HG03135 (cell line): Measurements from ENCODE around the gene MEF2D.

Experiments
- ATAC-seq: cut with Tn5 transposase; IDR thresholded peaks from one replicate; pipeline ENCODE4 v1.9.1; 2021; ENCODE audit warnings: mild to moderate bottlenecking, moderate library complexity; ENCODE audit not compliant: unreplicated experiment

MEF2D gene

DNA sequence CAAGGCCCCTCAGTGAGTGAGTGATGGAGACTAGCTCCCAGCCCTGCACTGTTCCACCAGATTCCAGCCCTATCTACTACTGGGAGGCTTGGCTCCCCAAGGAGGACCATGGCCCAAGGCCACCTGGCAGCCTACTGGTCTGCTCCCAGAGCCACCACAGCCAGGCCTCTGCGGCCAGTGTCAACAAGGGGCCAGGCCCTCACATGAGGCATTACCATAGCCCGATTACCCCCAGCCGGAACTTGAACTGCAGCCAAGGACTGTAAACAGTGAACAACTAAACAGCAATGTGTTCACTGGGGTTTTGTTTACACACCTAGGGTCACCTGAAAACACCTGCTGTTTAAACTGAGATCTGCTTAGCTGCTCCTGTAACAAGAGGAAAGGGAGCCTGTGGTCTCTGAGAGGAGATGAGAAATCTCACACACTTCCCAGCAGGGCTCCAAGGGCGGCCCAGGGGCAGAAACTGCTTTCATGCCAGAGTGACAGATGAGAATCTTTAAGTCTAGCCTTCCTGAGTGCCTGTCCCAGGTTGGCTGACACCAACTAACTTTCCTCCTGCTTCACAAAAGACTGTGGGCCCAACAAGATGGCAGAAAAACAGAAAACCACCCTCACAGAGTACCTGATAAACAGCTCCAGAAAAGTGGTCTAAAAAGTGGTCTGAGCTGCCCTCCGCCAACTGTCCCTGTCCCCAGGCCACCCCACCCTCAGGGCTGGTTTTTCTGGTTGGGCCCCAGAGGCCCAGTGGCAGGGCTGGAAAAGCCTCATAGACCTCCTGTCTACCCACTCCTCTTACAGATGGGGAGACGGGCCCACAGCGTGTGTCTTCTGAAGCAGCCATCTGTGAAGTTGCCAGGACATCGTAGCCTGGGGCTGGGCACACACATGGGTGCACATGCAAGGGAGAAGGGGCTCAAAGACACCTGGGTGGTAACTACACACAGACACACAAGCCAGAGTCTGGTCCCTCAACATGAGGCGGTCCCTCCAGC is 28.8 kb downstream of the MEF2D start:
- no peak for ATAC-seq

DNA sequence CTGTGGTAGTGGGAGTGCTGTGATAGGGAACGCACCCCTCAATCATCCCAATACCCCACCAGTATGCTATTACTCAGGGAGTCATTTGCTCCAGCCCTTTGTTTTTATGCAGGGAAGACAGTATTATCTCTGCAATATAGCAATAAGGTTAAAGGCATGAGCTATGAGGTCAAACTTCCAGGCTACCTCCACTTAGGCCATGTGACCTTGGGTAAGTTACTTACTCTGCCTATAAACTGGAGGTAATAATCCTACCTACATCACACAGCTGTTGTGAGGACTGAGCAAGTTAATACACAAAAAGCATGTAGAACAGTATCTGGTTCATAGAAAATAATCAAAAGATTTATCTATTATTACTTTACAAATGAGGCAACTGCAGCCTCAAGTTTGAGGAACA is 30.1 kb downstream of the MEF2D start:
- no peak for ATAC-seq

- no peak for ATAC-seq
Observed at GRCh38 chr1:156468693-156469345, 31.8 kb downstream of the MEF2D start.

DNA sequence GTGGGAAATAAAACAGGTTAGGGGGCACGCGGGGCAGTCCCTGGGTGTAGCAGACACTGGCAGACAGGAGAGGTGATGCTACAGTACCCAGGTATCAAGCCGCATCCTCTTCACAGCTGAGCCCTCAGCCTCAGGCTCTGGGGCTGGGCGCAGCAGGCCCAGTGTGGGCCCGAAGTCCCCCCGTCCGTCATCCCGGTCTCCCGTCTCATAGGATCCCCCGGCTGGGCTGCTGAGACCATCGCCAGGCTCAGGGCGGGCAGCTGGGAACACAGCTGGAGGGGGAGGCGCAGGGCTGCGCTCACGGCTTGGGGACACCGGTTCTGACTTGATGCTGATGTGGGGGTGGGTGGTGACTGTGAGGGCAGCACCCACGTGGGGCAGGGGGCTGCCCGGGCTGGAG is 32.7 kb downstream of the MEF2D start:
- no peak for ATAC-seq

DNA sequence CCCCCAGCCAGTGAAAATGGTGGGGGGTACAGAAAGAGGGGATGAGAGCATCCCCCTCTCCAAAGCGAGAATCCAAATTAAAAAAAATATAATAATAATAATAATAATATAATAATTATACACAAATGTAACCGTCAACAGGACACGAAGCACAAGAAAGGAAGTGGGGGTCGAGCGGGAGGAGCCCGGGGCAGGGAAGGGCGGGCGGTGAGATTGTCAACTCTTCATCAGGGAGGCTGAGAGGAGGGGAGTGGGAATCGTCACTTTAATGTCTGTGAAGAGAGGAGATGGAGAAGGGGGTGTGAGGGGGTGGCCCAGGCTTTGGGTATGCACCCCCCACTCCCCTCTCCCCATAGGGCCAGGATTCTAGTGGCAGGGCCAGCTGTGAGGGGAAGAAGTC is 33.2 kb downstream of the MEF2D start:
- ATAC-seq: no peak

DNA sequence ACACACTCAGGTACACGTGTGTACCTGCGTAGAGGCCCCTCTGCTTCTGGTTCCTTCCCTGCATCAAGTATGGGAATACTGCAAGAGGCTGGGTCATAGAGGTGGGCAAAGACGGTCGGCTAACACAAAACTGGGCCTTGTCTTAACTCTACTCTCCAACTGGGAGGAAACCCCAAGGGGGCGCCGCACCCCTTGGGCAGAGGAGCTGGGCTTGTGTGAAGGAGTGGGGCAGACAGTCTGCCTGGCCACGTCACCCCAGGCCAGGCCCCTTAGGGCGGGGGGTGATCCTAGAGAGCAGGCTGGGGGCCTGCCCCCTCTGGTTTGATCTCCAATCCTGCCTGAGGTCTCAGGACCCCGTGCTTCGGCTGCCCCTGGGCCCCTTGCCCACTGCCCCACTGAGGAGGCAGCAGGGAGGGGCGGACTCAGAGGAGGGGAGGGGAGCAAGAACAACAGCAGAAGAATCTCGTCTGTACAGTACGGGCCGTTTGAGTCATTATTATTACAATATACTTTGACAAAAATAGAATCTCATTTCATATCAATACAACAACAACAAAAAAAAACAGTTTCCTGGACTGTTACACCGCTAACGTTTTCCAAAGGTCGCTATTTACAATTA is 34.7 kb downstream of the MEF2D start:
- no peak for ATAC-seq

- ATAC-seq: no peak
Observed at GRCh38 chr1:156464825-156465452, 35.6 kb downstream of the MEF2D start.

DNA sequence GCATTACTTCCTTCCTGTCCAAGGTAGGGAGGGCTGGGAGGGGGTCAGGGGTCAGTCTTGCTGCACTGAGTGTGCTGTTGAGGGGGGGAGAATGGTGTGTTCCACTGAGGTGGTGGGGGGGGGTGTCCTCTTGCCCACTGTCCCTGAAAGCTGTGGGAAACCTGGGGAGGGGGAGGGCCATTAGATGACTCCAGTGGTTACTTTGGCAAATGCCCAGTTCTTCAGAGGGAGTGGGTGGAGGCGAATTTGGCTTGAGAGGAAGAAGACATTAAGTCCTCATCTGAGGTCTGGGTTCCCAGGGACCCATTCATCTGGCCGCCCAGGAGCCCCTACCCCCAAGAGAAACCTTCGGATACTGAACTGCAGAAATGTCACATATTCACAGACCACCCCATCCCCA is 36.2 kb downstream of the MEF2D start:
- ATAC-seq: no peak

- ATAC-seq: no peak
Observed at GRCh38 chr1:156463874-156464273, 36.7 kb downstream of the MEF2D start.

DNA sequence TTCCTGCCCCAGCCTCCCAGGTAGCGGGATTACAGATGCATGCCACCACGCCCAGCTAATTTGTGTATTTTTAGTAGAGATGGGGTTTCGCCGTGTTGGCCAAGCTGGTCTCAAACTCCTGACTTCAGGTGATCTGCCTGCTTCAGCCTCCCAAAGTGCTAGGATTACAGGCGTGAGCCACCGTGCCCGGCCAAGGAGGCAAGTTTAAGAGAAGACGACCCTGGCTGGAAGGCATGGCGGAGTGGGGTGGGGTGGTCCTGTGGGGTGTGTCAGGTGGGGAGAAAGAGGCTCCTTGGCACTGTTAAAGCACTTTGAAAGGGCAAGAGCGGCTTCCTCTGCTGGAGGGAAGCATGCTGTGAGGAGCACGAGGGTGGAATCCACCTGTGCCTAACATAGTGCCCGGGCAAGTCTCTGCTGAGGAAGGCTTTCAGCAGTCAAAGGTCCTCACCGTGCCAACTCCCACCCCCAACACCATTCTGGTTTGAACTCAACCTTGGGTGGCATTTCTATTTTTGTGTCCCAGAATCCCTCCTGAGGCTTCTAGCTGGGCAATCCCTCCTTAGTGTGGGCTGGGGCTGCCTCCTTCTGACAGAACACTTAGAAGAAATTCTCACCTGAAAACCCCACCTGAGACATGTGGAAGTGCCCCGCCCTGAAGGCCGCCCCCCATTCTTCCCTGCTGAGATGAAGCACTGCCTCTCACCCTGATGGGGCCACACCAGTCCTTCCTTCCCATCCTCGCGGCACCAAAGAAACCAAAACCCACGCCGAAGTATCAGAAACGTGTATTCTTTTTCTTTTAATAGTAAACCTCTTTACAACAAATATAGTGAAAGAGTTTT is 37.4 kb downstream of the MEF2D start:
- no peak for ATAC-seq

GRCh38 chr1:156461781-156462647 is 38.6 kb downstream of the MEF2D start:
- no peak for ATAC-seq

DNA sequence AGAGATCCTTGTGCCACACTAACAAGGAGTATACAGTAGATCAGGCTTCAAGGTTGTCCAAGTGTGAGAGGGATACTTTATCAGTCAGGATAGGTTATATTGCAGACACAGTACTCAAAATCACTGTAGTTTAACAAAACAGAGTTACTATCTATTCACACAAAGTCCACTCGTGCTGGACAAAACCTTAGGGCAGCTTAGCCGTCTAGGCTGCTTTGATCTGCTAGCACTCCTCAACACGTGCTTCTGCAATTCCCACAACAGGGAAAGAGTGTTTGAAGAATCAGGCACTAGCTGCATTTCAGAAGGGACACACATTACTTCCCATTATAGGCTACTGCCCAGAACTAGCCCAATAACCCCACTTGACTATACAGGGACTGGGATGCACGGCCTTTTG is 39.5 kb downstream of the MEF2D start:
- ATAC-seq: no peak

DNA sequence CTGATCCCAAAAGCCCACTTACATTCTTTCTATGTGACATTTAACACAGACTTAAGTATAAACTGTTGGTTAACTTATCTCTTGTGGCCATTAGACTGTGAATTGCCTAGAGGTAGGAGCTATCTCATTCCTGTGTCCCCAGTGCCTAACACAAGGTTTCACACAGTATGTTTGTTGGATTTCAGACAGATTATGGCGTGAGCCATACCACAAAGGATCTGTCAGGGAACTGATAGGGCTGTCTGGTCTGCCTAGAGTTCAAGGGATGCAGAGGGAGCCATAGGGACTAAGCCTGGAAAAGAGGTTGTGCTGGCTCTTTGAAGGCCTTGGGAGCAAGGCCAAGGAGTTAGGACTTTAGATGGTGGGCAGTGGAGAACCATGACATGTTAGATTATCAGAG is 40.0 kb downstream of the MEF2D start:
- ATAC-seq: no peak

DNA sequence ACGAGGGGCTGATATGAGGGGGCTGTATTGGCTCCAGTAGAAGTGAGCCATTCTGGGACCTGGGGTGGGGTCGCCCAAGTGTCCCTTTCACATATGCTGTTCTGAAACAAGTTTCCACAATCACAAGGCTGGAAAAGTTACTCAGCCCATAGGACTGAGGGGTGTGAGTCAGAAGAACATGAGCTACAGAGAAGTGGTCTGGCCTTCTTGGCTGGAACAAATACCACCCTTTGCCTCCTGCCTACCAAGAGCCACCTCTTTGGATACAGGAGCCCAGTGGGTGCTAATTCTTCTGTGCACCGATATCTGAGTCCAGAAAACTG is 42.4 kb downstream of the MEF2D start:
- ATAC-seq: no peak

- peak; percentile 69 for ATAC-seq
Observed at GRCh38 chr1:156456625-156457465, 43.7 kb downstream of the MEF2D start.

DNA sequence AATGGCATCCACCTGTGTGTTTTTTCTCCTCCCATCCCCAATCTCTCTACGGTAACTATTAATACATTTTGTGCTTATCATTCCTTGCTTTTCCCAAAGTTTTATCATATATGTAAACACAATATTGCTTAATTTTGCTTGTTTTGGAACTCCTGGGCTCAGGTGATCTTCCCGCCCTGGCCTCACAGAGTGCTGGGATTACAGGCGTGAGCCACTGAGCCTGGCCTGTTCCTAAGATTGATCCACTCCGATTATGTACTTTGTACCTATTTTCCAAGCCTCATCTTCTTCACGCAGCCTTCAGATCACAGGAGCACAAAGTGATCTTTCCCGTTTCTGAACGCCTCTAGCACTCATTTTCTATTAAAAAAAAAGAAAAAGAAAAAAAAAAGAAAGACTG is 45.2 kb downstream of the MEF2D start:
- ATAC-seq: no peak

DNA sequence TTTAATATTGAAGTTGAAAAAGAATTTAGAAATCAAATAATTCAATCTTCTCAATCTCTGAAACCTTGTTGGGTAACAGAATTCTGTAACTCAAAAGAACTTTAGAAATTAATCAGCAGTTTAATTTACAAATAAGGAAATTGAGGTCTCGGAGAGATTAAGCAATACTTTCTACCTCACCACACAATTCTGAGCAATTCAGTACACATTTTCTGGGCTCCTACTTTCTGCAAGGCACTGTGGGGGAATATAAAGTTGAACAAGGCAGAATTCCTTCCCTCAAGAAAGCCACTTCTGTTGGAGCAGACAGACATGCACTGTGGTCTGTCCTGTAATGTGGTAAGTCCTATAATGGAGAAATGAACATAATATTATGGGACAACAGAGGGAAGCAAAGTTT is 47.7 kb downstream of the MEF2D start:
- no peak for ATAC-seq

DNA sequence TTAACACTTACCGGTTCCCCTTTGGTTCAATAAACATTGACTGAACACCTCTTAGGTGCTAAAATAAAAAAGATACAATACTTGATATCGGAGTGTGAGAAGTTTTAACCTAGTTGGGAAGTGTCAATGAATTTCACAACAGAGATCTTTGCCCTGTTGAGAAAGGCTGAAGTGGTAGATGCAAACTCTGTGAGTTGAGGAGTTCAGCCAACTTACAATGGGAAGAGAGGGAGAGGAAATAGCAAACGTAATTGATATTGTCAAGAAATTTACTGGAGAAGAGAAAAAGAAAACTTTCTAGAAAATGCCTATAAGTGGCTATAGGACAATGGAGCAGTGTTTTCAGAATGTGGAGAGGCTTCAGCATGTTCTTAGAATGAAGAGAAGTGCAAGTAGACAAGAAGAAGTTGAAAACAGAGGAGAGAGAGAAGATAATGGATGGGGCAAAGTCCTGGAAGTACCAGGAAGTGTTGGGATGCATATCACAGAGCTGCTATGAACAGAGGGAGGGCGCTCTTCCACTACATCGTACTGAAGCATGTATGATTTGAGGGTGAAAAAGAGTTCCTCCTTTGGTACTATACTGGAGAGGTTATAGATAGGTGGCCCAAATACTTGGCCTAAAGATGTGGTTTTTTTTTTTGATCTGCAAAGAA is 48.9 kb downstream of the MEF2D start:
- no peak for ATAC-seq
